ENCODE data around the gene DHRS2. TPM values are rescaled to one million over a fixed set of nuclear protein-coding genes. Genes with fewer than 3 reads are reported as not detected.

The DHRS2 gene
- total and polyA plus RNA-seq, 4 donors, result 0.88 to 2.0 (median 1.2) TPM

- H3K4me1 ChIP-seq (ENCODE audit: control insufficient read depth, insufficient read depth, low read length), result peaks cover 15% of the 10 kb centered on the region
- no peak overlapping the region for H3K4me3 ChIP-seq (ENCODE audit: low read depth, low read length)
- no peaks in the 10 kb centered on the region for H3K9me3 ChIP-seq (ENCODE audit: control insufficient read depth, insufficient read depth, low read length)
- no peaks in the 10 kb centered on the region for H3K27me3 ChIP-seq (ENCODE audit: control insufficient read depth, insufficient read depth, low read length)
- no peak for DNase-seq (ENCODE audit: low read depth in 4 of 6, low spot score in 6 of 6)
- no peaks in the 10 kb centered on the region for H3K36me3 ChIP-seq (ENCODE audit: control insufficient read depth, insufficient read depth, low read length)
- no peak overlapping the region for H3K27ac ChIP-seq (ENCODE audit: low read depth, low read length)
- 92% methylated on average over 16 of the region's 21 CpGs for WGBS (ENCODE audit: insufficient coverage)
Measured at GRCh38 chr14:23639048-23639890, 3.1 kb downstream of the DHRS2 start.

DNA sequence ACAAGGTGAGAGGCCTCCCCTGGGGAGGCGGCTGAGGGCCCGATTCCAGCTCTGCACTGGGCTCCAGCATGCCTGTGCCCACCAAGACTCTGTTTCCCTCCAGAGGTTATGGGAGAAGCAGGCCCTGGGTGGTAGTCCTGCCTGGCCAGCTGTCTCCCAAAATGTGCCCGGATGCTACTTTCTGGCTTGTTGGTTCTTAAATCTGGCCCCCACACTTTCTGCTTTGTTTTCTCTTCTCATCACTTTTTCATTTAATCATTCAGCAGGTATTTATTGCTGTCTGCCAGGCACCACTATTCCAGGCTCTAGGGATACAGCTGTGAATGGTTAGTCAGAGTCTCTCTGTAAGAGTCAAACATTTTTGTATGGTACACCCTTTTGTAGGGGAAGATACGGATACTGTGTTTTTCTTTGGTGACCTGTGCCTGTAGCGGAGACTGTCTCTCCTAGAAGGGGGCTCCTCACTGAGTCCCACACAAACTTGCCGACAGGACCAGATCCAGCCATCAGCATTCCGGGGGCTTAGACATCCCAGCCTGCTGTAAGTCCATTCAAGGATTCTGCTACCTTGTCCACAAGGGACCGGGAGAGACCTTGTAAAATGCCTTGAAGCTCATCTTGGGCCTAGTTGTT, 3.8 kb downstream of the DHRS2 start:
- no peaks in the 10 kb centered on the region for H3K27me3 ChIP-seq (ENCODE audit: control insufficient read depth, insufficient read depth, low read length)
- DNase-seq (ENCODE audit: low read depth in 4 of 6, low spot score in 6 of 6), result no peak
- H3K36me3 ChIP-seq (ENCODE audit: control insufficient read depth, insufficient read depth, low read length), result no peaks in the 10 kb centered on the region
- H3K4me1 ChIP-seq (ENCODE audit: control insufficient read depth, insufficient read depth, low read length), result peaks cover 15% of the 10 kb centered on the region
- WGBS (ENCODE audit: insufficient coverage), result 77% methylated on average over 8 of the region's 8 CpGs
- no peak overlapping the region for H3K4me3 ChIP-seq (ENCODE audit: low read depth, low read length)
- H3K9me3 ChIP-seq (ENCODE audit: control insufficient read depth, insufficient read depth, low read length), result no peaks in the 10 kb centered on the region
- no peak overlapping the region for H3K27ac ChIP-seq (ENCODE audit: low read depth, low read length)

DNA sequence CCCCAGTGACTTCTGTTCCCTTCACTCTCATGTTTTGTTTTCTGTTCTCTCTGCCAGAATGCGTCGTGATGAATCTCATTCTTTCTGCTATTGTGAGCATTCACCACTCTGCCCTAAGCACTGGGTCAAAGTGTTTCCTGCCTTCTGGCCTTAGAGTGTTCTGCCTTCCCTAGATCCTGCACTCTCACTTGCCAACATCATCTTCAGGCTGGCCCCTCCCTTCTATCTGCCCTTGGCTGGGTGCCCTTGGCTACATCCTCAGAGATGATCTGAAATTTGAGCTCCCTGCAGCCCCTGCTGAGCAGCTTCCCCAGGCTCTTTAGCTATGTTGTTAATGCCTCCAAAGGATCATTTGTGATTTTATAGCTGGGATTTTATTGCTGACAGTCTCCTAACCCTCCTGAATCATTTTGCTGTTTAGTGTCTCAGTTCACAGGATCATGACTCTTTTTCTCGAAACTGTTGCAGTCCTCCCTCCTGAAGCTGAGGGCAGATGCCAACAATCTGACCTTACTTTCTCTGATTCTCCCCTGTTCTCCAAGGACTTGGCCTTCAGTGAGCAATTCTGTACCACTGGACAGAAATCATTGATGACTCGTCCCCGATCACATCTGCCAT, 4.5 kb downstream of the DHRS2 start:
- no peak overlapping the region for H3K27ac ChIP-seq (ENCODE audit: low read depth, low read length)
- DNase-seq (ENCODE audit: low read depth in 4 of 6, low spot score in 6 of 6), result peak in 4 of 6 donors; percentile 5 to 81 (median 38)
- no peaks in the 10 kb centered on the region for H3K27me3 ChIP-seq (ENCODE audit: control insufficient read depth, insufficient read depth, low read length)
- H3K4me3 ChIP-seq (ENCODE audit: low read depth, low read length), result no peak overlapping the region
- H3K9me3 ChIP-seq (ENCODE audit: control insufficient read depth, insufficient read depth, low read length), result no peaks in the 10 kb centered on the region
- H3K36me3 ChIP-seq (ENCODE audit: control insufficient read depth, insufficient read depth, low read length), result no peaks in the 10 kb centered on the region
- 18% methylated on average over 3 of the region's 5 CpGs for WGBS (ENCODE audit: insufficient coverage)
- H3K4me1 ChIP-seq (ENCODE audit: control insufficient read depth, insufficient read depth, low read length), result peaks cover 15% of the 10 kb centered on the region

DNA sequence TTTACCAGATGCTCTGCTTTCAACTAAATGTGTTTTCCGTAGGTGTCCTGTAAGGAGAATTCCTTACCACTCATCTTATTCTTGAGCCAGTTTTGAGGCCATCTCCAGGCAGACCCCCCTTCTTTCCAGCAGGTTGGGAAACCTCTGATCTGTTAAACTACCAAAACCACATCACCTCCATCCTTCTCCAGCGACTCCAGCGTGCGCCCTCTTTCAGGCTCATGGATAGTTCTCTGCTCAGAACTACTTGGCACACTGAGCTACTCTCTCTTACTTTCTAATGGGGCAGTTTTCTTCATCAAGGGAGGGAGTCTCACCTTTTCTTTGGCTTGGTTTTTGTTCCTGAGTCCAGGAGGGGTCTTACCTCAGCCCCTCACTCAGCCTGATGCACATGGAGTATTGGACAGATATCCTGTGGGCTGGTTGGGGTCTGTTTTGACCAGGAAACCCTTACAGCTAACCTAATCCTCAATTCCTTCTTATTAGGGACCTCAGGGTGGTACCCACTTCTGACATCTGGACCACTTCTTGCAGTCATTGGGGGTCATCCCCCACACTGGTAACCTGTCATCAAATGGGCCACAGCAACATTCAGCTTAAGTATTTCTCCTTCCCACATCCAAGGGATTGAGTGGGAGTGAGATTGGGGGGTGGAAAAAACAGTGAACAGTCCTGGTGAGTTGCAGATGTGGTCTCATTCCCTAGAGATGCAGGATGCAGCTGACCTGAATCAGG, 5.2 kb downstream of the DHRS2 start:
- peaks cover 15% of the 10 kb centered on the region for H3K4me1 ChIP-seq (ENCODE audit: control insufficient read depth, insufficient read depth, low read length)
- H3K9me3 ChIP-seq (ENCODE audit: control insufficient read depth, insufficient read depth, low read length), result no peaks in the 10 kb centered on the region
- H3K36me3 ChIP-seq (ENCODE audit: control insufficient read depth, insufficient read depth, low read length), result no peaks in the 10 kb centered on the region
- H3K27me3 ChIP-seq (ENCODE audit: control insufficient read depth, insufficient read depth, low read length), result no peaks in the 10 kb centered on the region
- H3K4me3 ChIP-seq (ENCODE audit: low read depth, low read length), result no peak overlapping the region
- no peak overlapping the region for H3K27ac ChIP-seq (ENCODE audit: low read depth, low read length)
- WGBS (ENCODE audit: insufficient coverage), result 92% methylated on average over 3 of the region's 4 CpGs
- DNase-seq (ENCODE audit: low read depth in 4 of 6, low spot score in 6 of 6), result no peak

DNA sequence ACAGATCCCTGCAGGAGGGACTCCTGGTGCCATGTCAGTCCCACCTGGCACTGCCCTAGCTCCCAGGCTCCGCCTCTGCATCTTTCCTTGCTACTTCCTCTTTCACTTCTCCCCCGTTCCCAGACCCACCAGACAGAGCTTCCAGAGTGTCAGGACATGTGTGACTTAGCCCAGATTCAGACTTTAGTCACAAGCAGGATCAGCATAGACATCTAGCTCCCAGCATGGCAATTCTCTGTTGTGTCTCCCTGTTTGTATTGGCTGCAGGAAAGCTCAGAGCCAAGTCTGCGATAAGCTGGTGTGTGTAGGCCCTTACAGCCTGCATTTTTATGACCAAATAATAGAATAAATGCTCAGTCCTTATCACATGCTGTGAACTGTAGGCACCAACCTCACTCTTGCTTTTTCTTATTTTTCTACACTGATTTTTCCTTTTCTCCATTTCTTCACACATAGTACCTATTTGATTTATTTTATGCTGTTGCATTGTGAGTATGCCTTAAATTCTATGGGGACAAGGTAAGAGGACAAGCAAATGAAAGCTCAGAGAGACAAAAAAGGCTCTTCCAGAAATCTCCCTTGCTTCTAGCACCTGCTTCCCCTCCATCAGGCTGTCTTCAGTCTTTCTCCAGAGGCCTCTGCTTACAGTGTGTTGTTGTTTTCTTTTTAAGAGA, 5.9 kb downstream of the DHRS2 start:
- Histone ChIP-seq H3K27me3 (ENCODE audit: control insufficient read depth, insufficient read depth, low read length) (no peaks in the 10 kb centered on the region), H3K4me3 (ENCODE audit: low read depth, low read length) (no peak overlapping the region), H3K36me3 (ENCODE audit: control insufficient read depth, insufficient read depth, low read length) (no peaks in the 10 kb centered on the region), H3K9me3 (ENCODE audit: control insufficient read depth, insufficient read depth, low read length) (no peaks in the 10 kb centered on the region), H3K4me1 (ENCODE audit: control insufficient read depth, insufficient read depth, low read length) (peaks cover 15% of the 10 kb centered on the region), H3K27ac (ENCODE audit: low read depth, low read length) (no peak overlapping the region)
- no peak for DNase-seq (ENCODE audit: low read depth in 4 of 6, low spot score in 6 of 6)
- 61% methylated on average over 3 of the region's 3 CpGs for WGBS (ENCODE audit: insufficient coverage)

GRCh38 chr14:23643533-23644194, 7.5 kb downstream of the DHRS2 start:
- no peak for DNase-seq (ENCODE audit: low read depth in 4 of 6, low spot score in 6 of 6)
- 84% methylated on average over 3 of the region's 3 CpGs for WGBS (ENCODE audit: insufficient coverage)
- H3K27me3 ChIP-seq (ENCODE audit: control insufficient read depth, insufficient read depth, low read length), result no peaks in the 10 kb centered on the region
- no peaks in the 10 kb centered on the region for H3K9me3 ChIP-seq (ENCODE audit: control insufficient read depth, insufficient read depth, low read length)
- no peaks in the 10 kb centered on the region for H3K36me3 ChIP-seq (ENCODE audit: control insufficient read depth, insufficient read depth, low read length)
- H3K27ac ChIP-seq (ENCODE audit: low read depth, low read length), result no peak overlapping the region
- no peak overlapping the region for H3K4me3 ChIP-seq (ENCODE audit: low read depth, low read length)
- peaks cover 15% of the 10 kb centered on the region for H3K4me1 ChIP-seq (ENCODE audit: control insufficient read depth, insufficient read depth, low read length)

GRCh38 chr14:23644195-23644918, 8.2 kb downstream of the DHRS2 start:
- Histone ChIP-seq H3K27me3 (ENCODE audit: control insufficient read depth, insufficient read depth, low read length) (no peaks in the 10 kb centered on the region), H3K4me3 (ENCODE audit: low read depth, low read length) (no peak overlapping the region), H3K27ac (ENCODE audit: low read depth, low read length) (no peak overlapping the region), H3K36me3 (ENCODE audit: control insufficient read depth, insufficient read depth, low read length) (no peaks in the 10 kb centered on the region), H3K4me1 (ENCODE audit: control insufficient read depth, insufficient read depth, low read length) (peaks cover 12% of the 10 kb centered on the region), H3K9me3 (ENCODE audit: control insufficient read depth, insufficient read depth, low read length) (no peaks in the 10 kb centered on the region)
- no peak for DNase-seq (ENCODE audit: low read depth in 4 of 6, low spot score in 6 of 6)
- WGBS (ENCODE audit: insufficient coverage), result 93% methylated on average over 5 of the region's 5 CpGs

- Histone ChIP-seq H3K4me3 (ENCODE audit: low read depth, low read length) (no peak overlapping the region), H3K9me3 (ENCODE audit: control insufficient read depth, insufficient read depth, low read length) (no peaks in the 10 kb centered on the region), H3K27ac (ENCODE audit: low read depth, low read length) (no peak overlapping the region), H3K36me3 (ENCODE audit: control insufficient read depth, insufficient read depth, low read length) (no peaks in the 10 kb centered on the region), H3K4me1 (ENCODE audit: control insufficient read depth, insufficient read depth, low read length) (peaks cover 7% of the 10 kb centered on the region), H3K27me3 (ENCODE audit: control insufficient read depth, insufficient read depth, low read length) (no peaks in the 10 kb centered on the region)
- WGBS (ENCODE audit: insufficient coverage), result 97% methylated on average over 8 of the region's 8 CpGs
- DNase-seq (ENCODE audit: low read depth in 4 of 6, low spot score in 6 of 6), result no peak
Measured at GRCh38 chr14:23644919-23645336, 8.8 kb downstream of the DHRS2 start.
